Smooth muscle cell (in vitro differentiated cells): ENCODE data around the gene LSM3. TPM values are rescaled to one million over a fixed set of nuclear protein-coding genes. Genes with fewer than 3 reads are reported as not detected.

Experiments
- DNase-seq: peaks from one replicate; lab custom pipeline; 2025; ENCODE audit not compliant: unreplicated experiment; lab: John Stamatoyannopoulos, UW
- H2AFZ ChIP-seq: fragments of 200-600 bp; sonication (generic); 2 replicates; pipeline ENCODE4 v1.6.0; 2016; ENCODE audit warnings: antibody characterized with exemption, low read depth, mild to moderate bottlenecking
- H3F3A ChIP-seq: fragments of 200-600 bp; sonication (generic); 2 replicates; pipeline ENCODE4 v1.6.0; 2017; ENCODE audit warnings: antibody characterized with exemption, low read depth
- H3K27ac ChIP-seq: fragments of 200-600 bp; sonication (generic); 2 replicates; pipeline ENCODE4 v1.5.1; 2016; ENCODE audit warnings: low read depth, mild to moderate bottlenecking
- H3K27me3 ChIP-seq: fragments of 200-600 bp; sonication (generic); 2 replicates; pipeline ENCODE4 v1.6.1; 2016; ENCODE audit warnings: low read depth, mild to moderate bottlenecking
- H3K36me3 ChIP-seq: fragments of 200-600 bp; sonication (generic); 2 replicates; pipeline ENCODE4 v1.5.1; 2016; ENCODE audit warnings: low read depth
- H3K4me1 ChIP-seq: fragments of 200-600 bp; sonication (generic); 2 replicates; pipeline ENCODE4 v1.5.1; 2016; ENCODE audit warnings: low read depth
- H3K4me2 ChIP-seq: fragments of 200-600 bp; sonication (generic); 2 replicates; pipeline ENCODE4 v1.6.0; 2016; ENCODE audit warnings: mild to moderate bottlenecking
- H3K4me3 ChIP-seq: fragments of 200-600 bp; sonication (generic); 2 replicates; pipeline ENCODE4 v1.5.1; 2016; ENCODE audit warnings: mild to moderate bottlenecking
- H3K79me2 ChIP-seq: fragments of 200-600 bp; sonication (generic); 2 replicates; pipeline ENCODE4 v1.6.0; 2016; ENCODE audit warnings: low read depth, mild to moderate bottlenecking
- H3K9ac ChIP-seq: fragments of 200-600 bp; sonication (generic); 2 replicates; pipeline ENCODE4 v1.6.0; 2016; ENCODE audit warnings: low read depth
- H3K9me3 ChIP-seq: fragments of 200-600 bp; sonication (generic); replicated peaks from 2 replicates; pipeline ENCODE4 v1.5.1; 2016; ENCODE audit warnings: low read depth
- H4K20me1 ChIP-seq: fragments of 200-600 bp; sonication (generic); 2 replicates; pipeline ENCODE4 v1.6.0; 2016; ENCODE audit warnings: low read depth
- WGBS: methylation state at CpG from one replicate; pipeline ENCODE4 v1.1.7; 2016; ENCODE audit warnings: low lambda C conversion rate; 5-methylcytosine and 5-hydroxymethylcytosine counted together
- polyA plus RNA-seq: library from polyadenylated mRNA; unstranded; fragments of >200 nt; fragmentation: Nextera tagmentation; extraction: Ambion mirVana; gene quantifications from 2 replicates; pipeline ENCODE4 v1.2.1, GENCODE V29; 2016
- total RNA-seq: library from RNA; depleted of rRNA; stranded (reverse); fragments of >200 nt; gene quantifications from 2 replicates; pipeline ENCODE4 v1.2.3, GENCODE V29; 2014
- TF ChIP-seq, protein P1 (sequence below): fragments of 200-600 bp; sonication (generic); IDR thresholded peaks from 2 replicates; pipeline ENCODE4 v1.5.1; 2017; ENCODE audit warnings: borderline replicate concordance, mild to moderate bottlenecking, antibody characterized with exemption; ENCODE audit not compliant: insufficient read depth, poor library complexity, severe bottlenecking

The LSM3 gene
- total and polyA plus RNA-seq, 2 experiments from 2014 or later: 18.3 to 31.9 TPM

DNA sequence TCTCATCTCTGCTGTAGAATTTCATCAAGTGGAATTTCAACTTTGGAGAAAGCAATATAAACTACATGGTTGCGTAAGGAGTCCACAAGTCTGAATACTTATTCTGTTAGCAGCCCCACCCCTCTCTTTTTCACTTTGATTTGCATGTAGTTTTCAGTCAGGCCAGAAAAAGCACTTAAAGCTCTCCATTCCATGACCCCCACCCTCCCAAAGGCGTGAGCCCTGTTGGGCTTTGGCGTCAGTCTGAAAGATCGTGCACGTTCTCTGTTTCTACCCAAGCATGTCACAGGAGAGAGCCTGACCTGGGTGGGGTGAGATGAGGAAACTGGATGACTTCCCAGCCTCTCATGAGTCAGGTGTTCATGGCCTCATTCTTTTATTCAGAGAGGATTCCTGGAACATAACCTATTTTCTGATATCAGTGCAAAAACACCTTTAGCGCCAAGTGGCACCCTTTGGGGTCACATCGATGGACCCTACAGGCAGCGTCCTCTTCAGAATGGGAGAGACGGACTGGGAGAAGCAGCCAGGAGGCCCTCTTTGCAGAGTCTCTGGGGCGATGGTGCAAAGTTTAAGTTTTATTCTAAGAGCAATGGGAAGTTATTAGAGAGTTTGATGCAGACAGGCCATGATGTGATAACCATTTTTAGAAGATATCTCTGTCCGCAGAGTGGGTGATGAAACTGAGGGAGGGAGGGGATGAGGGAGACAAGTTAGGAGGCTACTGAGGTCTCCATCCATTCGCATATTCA lies 55.8 kb downstream of the LSM3 start:
- H3K27ac ChIP-seq: no peak overlapping the region
- H3F3A ChIP-seq: peaks cover 6% of the 10 kb centered on the region
- TF ChIP-seq, protein P1, sequence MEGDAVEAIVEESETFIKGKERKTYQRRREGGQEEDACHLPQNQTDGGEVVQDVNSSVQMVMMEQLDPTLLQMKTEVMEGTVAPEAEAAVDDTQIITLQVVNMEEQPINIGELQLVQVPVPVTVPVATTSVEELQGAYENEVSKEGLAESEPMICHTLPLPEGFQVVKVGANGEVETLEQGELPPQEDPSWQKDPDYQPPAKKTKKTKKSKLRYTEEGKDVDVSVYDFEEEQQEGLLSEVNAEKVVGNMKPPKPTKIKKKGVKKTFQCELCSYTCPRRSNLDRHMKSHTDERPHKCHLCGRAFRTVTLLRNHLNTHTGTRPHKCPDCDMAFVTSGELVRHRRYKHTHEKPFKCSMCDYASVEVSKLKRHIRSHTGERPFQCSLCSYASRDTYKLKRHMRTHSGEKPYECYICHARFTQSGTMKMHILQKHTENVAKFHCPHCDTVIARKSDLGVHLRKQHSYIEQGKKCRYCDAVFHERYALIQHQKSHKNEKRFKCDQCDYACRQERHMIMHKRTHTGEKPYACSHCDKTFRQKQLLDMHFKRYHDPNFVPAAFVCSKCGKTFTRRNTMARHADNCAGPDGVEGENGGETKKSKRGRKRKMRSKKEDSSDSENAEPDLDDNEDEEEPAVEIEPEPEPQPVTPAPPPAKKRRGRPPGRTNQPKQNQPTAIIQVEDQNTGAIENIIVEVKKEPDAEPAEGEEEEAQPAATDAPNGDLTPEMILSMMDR: no peak
- H3K4me1 ChIP-seq: no peaks in the 10 kb centered on the region
- no peak overlapping the region for H3K4me2 ChIP-seq
- H2AFZ ChIP-seq: no peak overlapping the region
- no peak overlapping the region for H3K9ac ChIP-seq
- no peak for DNase-seq
- WGBS: 83% methylated on average over 12 of the region's 12 CpGs
- no peak overlapping the region for H3K4me3 ChIP-seq
- H3K36me3 ChIP-seq: no peaks in the 10 kb centered on the region
- no peaks in the 10 kb centered on the region for H3K79me2 ChIP-seq
- peaks cover 41% of the 10 kb centered on the region for H3K27me3 ChIP-seq
- H4K20me1 ChIP-seq: no peaks in the 10 kb centered on the region
- no peaks in the 10 kb centered on the region for H3K9me3 ChIP-seq

DNA sequence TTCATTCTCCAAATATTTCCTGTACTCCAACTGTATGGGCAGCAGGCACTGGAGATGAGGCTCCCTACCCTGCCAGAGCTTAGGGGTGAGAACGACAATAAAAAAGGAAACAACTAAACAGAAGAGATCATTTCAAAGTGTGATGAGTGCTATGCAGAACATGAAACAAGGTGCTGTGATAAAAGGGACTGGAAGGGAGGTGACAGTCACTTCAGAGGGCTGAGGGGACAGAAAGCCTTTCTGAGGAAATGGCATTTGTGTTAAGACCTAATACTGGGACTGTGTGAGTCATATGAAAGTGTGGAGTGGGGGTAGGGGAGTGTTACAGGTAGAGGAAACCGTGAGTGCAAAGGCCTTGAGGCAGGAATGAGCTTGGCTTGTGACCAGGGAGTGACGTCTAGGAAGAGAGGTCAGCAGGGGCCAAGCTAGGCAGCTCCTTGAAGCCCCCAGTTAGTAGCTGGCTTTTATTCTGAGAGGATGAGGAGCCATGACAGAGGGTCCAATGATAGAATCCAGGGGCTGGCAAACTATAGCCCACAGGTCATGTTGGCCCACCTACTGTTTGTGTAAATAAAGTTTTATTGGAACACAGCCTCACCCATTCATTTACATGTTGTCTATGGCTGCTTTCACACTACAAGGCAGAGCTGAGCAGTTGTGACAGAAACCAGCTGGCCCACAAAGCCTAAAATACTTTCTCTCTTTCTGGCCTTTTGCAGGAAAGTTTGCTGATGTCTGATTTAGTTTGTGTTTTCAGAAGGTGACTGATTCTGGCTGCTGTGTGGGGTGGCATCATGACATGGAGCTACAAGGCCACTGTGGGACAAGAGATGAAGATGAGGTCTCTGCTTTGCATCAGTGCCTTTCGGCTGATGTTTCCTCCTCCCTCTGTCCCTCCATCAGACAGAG lies 56.6 kb downstream of the LSM3 start:
- no peak overlapping the region for H2AFZ ChIP-seq
- 46% methylated on average over 4 of the region's 4 CpGs for WGBS

DNA sequence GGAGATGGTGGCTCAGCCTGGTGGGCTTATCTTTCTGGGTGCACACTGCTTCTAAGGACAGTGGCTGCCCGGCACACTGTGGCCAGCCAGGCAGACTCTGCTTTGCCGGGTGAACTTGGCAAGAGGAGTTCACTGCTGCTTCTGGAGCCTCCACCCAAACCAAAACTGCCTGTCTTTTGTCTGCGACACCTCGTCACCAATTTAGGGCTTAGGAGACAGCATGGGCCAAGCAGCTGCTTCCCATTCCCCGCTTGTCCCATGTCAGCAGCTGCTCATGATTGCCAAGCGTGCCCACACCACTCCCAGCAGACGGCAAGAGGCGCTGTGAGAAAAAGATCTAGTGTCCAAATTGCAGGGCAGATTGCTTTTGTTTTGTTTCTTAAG lies 57.3 kb downstream of the LSM3 start:
- no peak overlapping the region for H3K4me3 ChIP-seq
- peaks cover 6% of the 10 kb centered on the region for H3F3A ChIP-seq
- no peak for DNase-seq
- no peaks in the 10 kb centered on the region for H3K4me1 ChIP-seq
- H3K4me2 ChIP-seq: no peak overlapping the region
- no peak overlapping the region for H3K9ac ChIP-seq
- H3K36me3 ChIP-seq: no peaks in the 10 kb centered on the region
- no peak overlapping the region for H2AFZ ChIP-seq
- H4K20me1 ChIP-seq: no peaks in the 10 kb centered on the region
- H3K27me3 ChIP-seq: peaks cover 53% of the 10 kb centered on the region
- WGBS: 39% methylated on average over 8 of the region's 8 CpGs
- no peaks in the 10 kb centered on the region for H3K79me2 ChIP-seq
- H3K9me3 ChIP-seq: no peaks in the 10 kb centered on the region
- TF ChIP-seq, protein P1: no peak
- H3K27ac ChIP-seq: no peak overlapping the region

More for the DNA sequence above, 56.6 kb downstream of the LSM3 start:
- no peak overlapping the region for H3K9ac ChIP-seq
- no peaks in the 10 kb centered on the region for H4K20me1 ChIP-seq
- TF ChIP-seq, protein P1: no peak
- H3K4me2 ChIP-seq: no peak overlapping the region
- H3K36me3 ChIP-seq: no peaks in the 10 kb centered on the region
- no peak overlapping the region for H3K27ac ChIP-seq
- H3K9me3 ChIP-seq: no peaks in the 10 kb centered on the region
- H3K4me3 ChIP-seq: no peak overlapping the region
- H3K79me2 ChIP-seq: no peaks in the 10 kb centered on the region
- H3F3A ChIP-seq: peaks cover 6% of the 10 kb centered on the region
- H3K4me1 ChIP-seq: no peaks in the 10 kb centered on the region
- no peak for DNase-seq
- H3K27me3 ChIP-seq: peaks cover 49% of the 10 kb centered on the region
